DND-41 (cell line): ENCODE data around the gene ZNF580.

Experiments
- ATAC-seq: fragments of 200-7000 bp; cut with Tn5 transposase; 3 replicates; pipeline ENCODE4 v1.9.1; 2021; ENCODE audit warnings: low read depth; ENCODE audit not compliant: insufficient read depth
- DNase-seq: peaks from one replicate; pipeline ENCODE4 v3.0.0-alpha.2; 2020
- H2AFZ ChIP-seq: 2 replicates; pipeline ENCODE4 v1.6.0; 2012; ENCODE audit warnings: low read depth, low read length
- H3K27ac ChIP-seq: 2 replicates; pipeline ENCODE4 v1.5.1; 2012; ENCODE audit warnings: low read length, inconsistent platforms
- H3K27me3 ChIP-seq: fragments of 200-600 bp; sonication (generic); 2 replicates; pipeline ENCODE4 v1.6.0; 2012; ENCODE audit warnings: low read length, mild to moderate bottlenecking, inconsistent platforms; ENCODE audit not compliant: insufficient read depth, poor library complexity
- H3K36me3 ChIP-seq: 2 replicates; pipeline ENCODE4 v1.5.1; 2012; ENCODE audit warnings: low read length, inconsistent platforms; ENCODE audit not compliant: insufficient read depth
- H3K4me1 ChIP-seq: 2 replicates; pipeline ENCODE4 v1.5.1; 2012; ENCODE audit warnings: mild to moderate bottlenecking, low read length; ENCODE audit not compliant: insufficient read depth
- H3K4me2 ChIP-seq: 2 replicates; pipeline ENCODE4 v1.6.0; 2012; ENCODE audit warnings: mild to moderate bottlenecking, moderate library complexity, low read length, inconsistent platforms; ENCODE audit not compliant: insufficient read depth
- H3K4me3 ChIP-seq, 2 experiments: fragments of 200-600 bp in 1 of 2; shearing (Covaris generic) in 1 of 2; 2 replicates each; pipeline ENCODE4 v1.5.1; 2012 to 2016; ENCODE audit warnings: inconsistent platforms in 2 of 2, low read length in 2 of 2, mild to moderate bottlenecking in 2 of 2, low read depth in 1 of 2, moderate library complexity in 1 of 2
- H3K79me2 ChIP-seq: 2 replicates; pipeline ENCODE4 v1.6.0; 2012; ENCODE audit warnings: low read length, inconsistent platforms; ENCODE audit not compliant: insufficient read depth
- H3K9ac ChIP-seq: 2 replicates; pipeline ENCODE4 v1.6.0; 2012; ENCODE audit warnings: low read depth, mild to moderate bottlenecking, inconsistent platforms, low read length, moderate library complexity
- H3K9me3 ChIP-seq: 2 replicates; pipeline ENCODE4 v1.5.1; 2012; ENCODE audit warnings: low read length, moderate library complexity, mild to moderate bottlenecking, inconsistent platforms; ENCODE audit not compliant: insufficient read depth, severe bottlenecking
- H4K20me1 ChIP-seq: 2 replicates; pipeline ENCODE4 v1.6.0; 2012; ENCODE audit warnings: low read length; ENCODE audit not compliant: insufficient read depth
- EZH2 ChIP-seq: IDR thresholded peaks from 3 replicates; pipeline ENCODE4 v1.6.1; 2012; ENCODE audit warnings: borderline replicate concordance, low read depth, mild to moderate bottlenecking, moderate library complexity, low read length, inconsistent platforms; ENCODE audit not compliant: severe bottlenecking
- TF ChIP-seq, protein P1 (sequence below): IDR thresholded peaks from 2 replicates; pipeline ENCODE4 v1.5.1; 2012; ENCODE audit warnings: borderline replicate concordance, low read length, moderate library complexity, mild to moderate bottlenecking; ENCODE audit not compliant: poor library complexity, severe bottlenecking; ENCODE audit errors: extremely low read depth

The ZNF580 gene

DNA sequence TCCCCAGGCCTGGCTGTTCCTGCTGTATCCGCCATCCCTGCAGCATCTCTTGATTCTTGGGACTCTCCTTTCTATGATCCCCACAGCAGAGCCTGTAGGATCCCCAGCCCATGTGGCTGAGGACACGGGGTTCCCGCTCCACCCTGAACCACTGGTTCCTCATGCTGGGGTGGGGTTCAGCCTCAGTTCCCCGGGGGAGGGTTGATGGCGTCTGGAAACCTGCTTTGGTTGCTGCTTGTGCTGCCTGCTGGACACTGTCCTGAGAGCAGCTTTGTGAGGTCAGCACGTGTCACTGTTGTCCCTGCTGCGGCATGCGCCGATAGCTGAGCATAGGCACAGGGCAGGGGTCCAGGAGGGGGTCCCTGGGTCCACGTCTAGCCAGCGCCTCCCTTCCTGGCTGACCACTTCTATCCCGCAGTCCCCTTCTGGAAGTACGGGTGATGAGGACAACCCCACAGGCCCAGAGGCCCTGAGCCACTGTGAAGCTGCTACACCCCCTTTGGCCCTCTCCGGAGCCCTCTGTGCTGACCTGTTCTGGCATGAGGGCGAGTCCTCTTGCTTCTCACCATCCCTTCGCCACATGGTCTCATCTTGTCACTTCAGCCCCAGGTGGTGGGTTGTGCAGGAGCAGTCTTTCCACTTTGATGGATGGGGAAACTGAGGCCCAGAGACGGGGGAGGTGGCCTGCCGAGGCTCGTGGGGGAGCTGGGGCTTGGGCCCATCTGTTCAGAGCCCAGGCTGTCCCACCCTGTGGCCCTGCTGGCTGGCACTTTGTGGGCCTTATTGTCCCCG, 39.7 kb downstream of the ZNF580 start:
- Histone ChIP-seq H3K4me1 (peaks cover 27% of the 10 kb centered on the region), H3K27me3 (no peaks in the 10 kb centered on the region), H3K9me3 (no peaks in the 10 kb centered on the region), H3K79me2 (peaks cover 87% of the 10 kb centered on the region), H4K20me1 (peaks cover 71% of the 10 kb centered on the region), H3K9ac (no peak overlapping the region), H3K4me2 (no peak overlapping the region), H3K4me3 (no peak overlapping the region), H3K27ac (no peak overlapping the region), H3K36me3 (peaks cover 85% of the 10 kb centered on the region), H2AFZ (no peak overlapping the region)
- no peak for DNase-seq
- no peak for ATAC-seq
- TF ChIP-seq, protein P1, sequence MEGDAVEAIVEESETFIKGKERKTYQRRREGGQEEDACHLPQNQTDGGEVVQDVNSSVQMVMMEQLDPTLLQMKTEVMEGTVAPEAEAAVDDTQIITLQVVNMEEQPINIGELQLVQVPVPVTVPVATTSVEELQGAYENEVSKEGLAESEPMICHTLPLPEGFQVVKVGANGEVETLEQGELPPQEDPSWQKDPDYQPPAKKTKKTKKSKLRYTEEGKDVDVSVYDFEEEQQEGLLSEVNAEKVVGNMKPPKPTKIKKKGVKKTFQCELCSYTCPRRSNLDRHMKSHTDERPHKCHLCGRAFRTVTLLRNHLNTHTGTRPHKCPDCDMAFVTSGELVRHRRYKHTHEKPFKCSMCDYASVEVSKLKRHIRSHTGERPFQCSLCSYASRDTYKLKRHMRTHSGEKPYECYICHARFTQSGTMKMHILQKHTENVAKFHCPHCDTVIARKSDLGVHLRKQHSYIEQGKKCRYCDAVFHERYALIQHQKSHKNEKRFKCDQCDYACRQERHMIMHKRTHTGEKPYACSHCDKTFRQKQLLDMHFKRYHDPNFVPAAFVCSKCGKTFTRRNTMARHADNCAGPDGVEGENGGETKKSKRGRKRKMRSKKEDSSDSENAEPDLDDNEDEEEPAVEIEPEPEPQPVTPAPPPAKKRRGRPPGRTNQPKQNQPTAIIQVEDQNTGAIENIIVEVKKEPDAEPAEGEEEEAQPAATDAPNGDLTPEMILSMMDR: no peak
- TF ChIP-seq EZH2: no peak

DNA sequence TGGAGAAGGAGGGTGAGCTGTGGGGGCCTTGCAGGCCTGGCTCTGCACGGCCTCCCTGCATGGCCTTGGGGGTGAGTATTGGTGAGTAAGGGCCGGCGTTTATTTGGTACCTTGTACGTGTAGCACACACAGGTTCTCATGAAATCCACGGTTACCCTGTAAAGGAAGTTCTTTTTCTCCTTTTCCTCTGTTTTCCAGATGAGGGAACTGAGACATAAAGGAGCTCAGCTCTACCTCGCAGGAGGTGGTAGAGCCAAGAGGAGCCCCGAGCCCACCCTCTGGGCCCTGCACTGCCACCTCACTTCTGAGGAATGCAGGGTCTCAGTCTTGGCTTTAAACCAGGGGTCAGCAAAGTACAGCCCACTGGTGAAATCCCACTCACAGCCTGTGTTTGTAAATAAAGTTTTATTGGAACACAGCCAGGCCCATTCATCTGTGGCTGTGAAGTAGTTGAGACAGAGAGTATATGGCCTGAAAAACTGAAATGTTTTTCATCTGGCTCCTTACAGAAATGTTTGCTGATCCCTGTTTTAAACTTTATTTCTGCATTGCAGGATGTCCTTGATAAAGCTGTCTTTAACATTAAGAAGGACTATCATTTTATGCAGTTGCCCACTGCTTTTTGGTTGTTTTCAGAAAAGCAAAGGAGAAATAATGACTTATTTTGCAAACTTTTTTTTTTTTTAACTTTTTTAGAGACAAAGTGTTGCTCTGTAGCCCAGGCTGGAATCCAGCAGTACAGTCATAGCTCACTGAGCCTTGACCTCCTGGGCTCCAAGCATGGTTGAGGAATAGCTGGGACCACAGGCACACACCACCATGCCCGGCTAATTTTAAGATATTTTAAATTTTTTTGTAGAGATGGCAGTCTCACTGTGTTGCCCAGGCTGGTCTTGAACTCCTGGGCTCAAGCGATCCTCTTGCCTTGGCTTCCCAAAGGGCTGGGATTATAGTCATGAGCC, 40.6 kb downstream of the ZNF580 start:
- H3K79me2 ChIP-seq: peaks cover 87% of the 10 kb centered on the region
- peaks cover 91% of the 10 kb centered on the region for H3K36me3 ChIP-seq
- H3K9ac ChIP-seq: no peak overlapping the region

DNA sequence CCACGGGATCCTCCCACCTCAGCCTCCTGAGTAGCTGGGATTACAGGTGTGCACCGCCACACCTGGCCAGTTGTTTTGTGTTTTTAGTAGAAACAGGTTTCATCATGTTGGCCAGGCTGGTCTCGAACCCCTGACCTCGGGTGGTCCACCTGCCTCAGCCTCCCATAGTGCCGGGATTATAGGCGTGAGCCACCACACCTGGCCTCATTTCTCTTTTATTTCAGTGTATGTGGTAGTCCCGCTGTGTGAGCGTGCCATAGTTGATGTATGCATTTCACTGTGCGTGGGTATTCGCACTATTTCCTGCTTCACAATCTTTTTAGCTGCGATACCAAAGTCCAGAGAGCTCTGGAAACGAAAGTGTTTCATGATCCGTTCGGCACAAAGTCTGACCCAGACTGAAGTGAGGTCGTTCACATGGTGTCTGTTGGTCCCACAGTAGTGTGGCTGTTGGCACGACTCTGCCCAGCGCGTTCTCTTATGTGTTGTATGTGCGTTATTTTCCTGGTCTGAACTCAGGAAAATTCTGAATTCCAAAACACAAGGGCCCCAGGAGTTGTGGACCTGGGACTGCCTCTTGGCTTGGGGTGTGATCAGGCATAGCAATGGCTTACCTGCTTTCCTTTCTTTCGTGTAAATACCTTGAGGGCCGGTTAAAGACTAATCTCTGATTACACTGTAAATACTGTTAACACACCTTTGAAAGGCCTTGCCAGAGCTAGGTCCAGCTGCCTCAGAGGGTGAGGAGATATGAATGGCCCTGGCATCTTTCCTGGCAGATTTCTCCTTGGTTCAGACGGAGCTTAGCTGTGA, 42.9 kb downstream of the ZNF580 start:
- Histone ChIP-seq H3K9me3 (no peaks in the 10 kb centered on the region), H3K27me3 (no peaks in the 10 kb centered on the region), H3K4me2 (no peak overlapping the region), H3K79me2 (peaks cover 75% of the 10 kb centered on the region), H3K36me3 (peaks cover 90% of the 10 kb centered on the region), H3K27ac (no peak overlapping the region), H3K9ac (no peak overlapping the region), H3K4me1 (no peaks in the 10 kb centered on the region), H2AFZ (no peak overlapping the region), H3K4me3 (no peak overlapping the region), H4K20me1 (peaks cover 70% of the 10 kb centered on the region)
- TF ChIP-seq, protein P1: no peak
- TF ChIP-seq EZH2: no peak
- DNase-seq (no peak), ATAC-seq (no peak)

More for the DNA sequence above, 40.6 kb downstream of the ZNF580 start:
- Histone ChIP-seq H3K27me3 (no peaks in the 10 kb centered on the region), H3K27ac (no peak overlapping the region), H3K4me2 (no peak overlapping the region), H2AFZ (no peak overlapping the region), H4K20me1 (peaks cover 74% of the 10 kb centered on the region), H3K4me1 (peaks cover 19% of the 10 kb centered on the region), H3K9me3 (no peaks in the 10 kb centered on the region), H3K4me3 (no peak overlapping the region)
- no peak for TF ChIP-seq EZH2
- TF ChIP-seq, protein P1: no peak
- DNase-seq: no peak
- no peak for ATAC-seq
